Cortex of kidney (tissue), 1 donor: ENCODE data around the gene USH1C.

Experiments
- DNase-seq: peaks from one replicate; lab custom pipeline; 2025; lab: John Stamatoyannopoulos, UW

USH1C gene

DNA sequence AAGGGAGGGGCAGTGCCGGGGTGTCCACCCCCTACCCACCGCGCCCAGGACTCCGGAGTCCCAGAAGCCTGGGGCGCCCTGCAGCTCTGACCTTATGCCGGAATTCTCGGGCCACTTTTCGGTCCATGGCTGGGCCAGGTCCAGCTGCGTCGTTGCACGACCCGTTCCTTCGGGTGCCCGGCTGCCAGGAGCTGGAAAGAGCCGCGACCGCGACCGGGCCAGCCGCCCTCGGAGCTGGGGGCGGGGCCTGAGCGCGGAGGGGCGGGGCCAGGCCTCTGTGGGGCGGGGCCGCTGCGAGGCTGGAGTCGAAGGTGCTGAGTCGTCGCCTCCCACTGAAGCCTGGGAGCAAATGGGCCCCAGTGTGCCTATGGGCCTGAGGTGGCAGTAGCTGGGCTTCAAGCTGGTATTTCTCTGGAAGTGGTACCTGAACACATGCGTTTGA is at the start of gene USH1C:
Gene USH1C (minus strand): TSS at position 236 of the 442 bp plus-strand sequence. CDS start 109 bp downstream, at position 127.
- DNase-seq: no peak

DNA sequence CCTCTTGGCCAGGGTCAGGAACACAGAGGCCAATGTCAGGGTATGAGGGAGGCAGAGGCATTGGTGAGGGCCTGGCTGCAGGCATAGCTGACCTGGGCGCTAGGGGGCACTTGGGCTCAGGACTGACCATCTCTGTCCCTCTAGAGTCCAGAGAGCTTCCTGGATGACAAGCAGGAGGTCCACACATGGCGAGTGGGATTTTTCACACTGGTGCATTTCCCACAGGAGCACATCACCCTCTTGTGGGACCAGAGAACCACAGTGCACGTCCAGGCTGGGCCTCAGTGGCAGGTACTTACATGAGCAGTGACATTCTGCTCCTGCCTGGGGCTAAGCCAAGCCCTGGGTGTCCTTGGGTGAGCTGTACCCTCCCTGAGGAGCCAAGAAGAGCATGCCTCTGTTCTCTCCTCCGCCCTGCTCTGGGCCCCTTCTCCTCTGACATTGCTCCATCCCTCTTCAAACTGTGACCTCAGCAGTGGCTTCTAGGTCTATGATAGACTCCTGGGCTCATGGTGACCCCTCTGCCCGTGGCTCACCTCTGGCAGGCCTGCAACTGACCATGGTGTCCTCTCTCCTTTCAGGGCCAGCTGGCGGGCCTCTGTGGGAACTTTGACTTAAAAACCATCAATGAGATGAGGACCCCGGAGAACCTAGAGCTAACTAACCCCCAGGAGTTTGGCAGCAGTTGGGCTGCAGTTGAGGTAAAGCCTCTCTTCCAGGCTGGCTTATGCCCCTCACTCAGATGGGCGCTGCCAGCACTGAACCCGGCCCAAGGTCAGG is 49.4 kb upstream of the USH1C start:
- no peak for DNase-seq

DNA sequence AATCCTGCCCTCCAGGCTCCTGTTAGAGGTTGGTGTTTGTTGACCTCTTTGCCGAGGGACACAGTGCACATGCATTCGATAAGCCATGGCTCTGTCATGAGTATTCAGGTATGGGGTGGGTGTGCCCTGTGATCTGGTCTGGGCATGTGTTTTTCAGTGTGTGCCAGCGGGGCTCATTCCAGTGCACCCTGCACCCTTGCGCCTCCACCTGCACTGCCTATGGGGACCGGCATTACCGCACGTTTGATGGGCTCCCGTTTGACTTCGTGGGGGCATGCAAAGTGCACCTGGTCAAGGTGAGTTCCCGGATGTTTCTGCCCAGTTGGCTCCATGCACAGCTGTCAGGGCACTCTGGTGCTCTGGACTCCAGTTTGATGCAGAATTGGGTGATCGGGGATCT is 47.1 kb upstream of the USH1C start:
- DNase-seq: no peak

- DNase-seq: no peak
Observed at GRCh38 chr11:17590463-17590862, 46.2 kb upstream of the USH1C start.

DNA sequence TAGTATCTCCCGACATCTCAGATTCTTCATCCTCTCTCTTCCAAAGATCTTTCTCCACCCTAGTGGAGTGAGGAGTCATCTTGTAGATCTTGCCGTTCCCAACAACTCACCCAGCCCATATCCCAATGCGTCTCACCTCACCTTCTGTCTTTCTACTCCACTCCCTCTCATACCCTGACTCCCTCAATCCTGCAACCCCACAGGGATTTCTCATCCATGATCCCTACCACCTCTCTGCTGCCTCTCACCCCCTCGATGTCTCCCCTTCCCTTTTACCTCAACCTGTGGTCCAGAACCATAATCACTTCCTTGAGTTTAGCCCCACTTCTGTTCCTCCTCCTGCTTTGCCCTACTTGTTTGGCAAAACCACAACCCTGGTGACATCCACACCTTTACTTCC is 44.5 kb upstream of the USH1C start:
- no peak for DNase-seq

GRCh38 chr11:17588166-17588565 is 44.0 kb upstream of the USH1C start:
- DNase-seq: no peak

DNA sequence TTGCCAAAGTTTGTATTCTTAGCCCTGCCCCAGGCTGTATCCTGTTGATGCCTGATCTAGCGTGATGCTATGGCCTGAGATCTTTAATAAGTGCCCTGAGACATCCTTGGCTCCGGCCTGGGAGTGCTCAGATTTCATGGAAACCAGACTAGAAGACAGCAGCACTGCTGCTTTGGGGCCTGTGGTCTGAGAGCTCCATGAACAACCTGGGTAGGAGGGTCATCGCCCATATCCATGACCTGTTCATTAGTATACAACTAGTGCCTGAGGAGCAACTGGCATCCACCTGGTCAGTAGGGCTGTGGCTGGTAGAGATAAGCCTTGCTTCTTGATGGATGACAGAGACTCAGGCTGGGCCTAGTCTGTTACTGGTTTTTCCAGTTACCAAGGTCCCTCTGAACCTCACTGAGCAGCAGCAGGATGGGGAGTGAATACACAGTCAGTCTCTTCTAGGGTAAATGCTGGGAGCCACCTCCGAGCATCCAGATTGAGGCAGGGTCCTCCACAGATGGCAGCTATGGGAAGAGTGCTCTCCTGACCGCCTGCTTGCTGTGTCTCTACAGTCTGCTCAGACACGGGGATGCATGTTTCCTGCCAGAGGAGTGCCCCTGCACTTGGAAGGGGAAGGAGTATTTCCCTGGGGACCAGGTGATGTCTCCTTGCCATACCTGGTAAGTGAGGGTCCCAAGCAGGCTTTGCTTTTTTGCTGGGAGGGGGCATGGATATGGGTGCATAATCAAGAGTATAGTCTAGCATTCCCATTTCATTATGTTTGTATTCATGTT is 41.9 kb upstream of the USH1C start:
- DNase-seq: no peak

DNA sequence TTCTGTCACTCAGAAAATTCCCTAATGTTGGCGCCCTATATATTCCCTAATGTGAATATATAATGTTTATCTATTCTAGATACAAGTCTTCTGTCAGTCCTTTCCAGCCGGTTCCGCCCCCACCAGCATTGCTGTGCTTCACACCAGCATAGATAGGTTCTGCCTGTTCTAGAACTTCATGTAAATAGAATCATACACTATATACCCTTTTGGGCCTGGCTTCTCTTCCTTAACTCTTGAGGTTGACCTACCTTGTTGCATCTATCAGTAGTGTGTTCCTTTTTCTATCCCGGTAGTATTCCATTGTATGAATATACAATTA is 37.5 kb upstream of the USH1C start:
- no peak for DNase-seq

DNA sequence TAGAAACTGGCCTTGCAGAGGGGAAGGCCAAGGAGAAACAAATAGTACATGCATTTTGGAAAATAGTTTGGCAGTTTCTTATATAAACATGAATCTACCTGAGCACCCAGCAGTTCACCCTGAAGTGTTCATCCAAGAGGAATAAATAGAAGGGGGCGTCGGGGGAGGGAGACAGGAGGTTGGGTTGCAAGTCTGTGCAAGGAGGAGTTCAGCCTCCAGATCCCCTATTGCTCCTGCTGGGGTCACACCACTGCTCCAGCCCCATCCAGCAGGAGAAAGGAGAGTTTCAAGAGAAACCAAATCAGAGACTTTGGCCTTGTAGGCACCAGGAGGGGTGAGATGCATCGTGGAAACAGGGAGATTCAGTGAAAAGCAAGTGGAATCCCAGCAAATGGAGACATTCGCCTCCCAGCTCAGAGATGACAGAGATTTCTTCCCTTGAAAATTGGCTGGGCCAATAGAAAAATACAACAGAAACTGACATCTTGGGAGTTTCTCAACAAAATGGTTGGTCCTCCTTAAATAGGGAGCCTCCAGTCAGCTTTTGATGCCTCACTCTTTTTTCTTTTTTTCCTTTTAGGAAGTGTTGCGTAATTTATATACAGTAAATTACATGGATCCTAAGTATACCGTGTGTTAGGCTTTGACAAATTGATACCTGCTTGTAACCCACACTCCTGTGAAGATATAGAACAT is 37.0 kb upstream of the USH1C start:
- DNase-seq: no peak

DNA sequence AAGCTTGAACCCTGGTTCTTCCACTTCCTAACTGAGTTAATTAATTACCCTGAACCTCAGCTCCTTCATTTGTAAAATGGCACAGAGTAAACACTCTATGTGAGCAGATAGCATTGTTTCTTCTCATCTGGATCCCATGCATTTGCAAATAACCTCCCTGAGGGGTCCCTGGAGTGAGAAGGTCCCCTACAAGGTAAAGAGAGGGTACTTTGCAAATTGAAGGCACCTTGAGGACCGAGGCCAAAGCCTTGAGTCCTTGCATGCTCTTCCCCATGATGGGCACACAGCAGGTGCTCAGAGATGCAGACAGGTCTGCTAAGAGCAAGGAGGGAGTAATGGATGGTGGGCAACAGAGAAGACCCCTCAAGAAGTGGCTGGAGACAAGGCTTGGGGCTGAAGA is 36.1 kb upstream of the USH1C start:
- no peak for DNase-seq

DNA sequence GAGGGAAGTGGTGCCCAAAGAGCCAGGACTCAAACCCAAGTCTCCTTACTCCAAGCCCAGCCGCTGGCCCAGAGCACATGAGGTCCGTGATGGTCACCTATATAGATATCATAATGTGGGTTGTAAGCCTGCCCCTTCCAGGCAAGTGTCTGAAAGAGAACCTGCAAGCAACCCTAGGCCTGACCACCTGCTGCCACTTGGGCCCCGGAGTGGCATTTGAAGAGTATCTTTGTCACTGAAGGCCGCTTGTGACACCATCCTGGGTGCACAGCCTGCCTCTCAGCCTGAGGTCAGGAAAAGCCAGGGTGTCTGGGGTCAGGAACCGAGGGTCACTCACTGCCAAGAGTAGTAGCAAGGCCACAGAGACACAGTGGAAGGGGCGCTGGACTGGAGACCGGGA is 35.2 kb upstream of the USH1C start:
- no peak for DNase-seq

DNA sequence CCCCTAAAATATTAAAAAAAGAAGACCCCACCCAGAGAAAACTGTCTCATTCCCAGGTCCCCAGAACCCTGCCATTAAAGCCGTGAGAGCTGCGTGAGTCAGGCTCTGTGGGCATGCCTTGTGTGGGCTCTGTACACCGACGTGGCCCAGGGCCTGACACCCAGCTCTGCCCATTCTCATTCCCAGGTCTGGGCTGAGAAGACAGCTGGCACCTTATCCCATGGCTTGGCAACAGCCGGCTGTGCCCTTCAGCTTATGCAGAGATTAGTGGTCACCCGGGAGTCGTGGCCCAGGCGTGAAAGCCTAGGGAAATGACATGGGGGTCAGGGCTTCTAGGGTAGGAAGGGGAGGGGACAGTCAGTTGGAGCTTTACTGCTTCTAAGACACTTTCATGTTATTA is 34.7 kb upstream of the USH1C start:
- DNase-seq: no peak

DNA sequence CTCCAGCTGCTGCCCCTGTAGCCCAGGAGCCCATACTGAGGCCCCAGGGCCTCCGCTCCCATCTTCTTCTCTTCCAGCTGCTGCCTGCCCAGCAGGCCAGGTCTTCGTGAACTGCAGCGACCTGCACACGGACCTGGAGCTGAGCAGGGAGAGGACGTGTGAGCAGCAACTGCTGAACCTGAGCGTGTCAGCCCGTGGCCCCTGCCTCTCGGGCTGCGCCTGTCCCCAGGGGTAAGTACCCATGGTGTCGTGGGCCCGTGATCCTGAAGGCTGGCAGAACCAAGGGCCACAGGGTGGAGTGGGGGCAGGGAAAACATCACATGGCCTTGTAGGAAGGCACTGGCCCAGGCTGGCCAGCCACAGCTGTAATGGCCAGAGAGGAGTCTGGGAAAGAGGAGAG is 34.1 kb upstream of the USH1C start:
- DNase-seq: no peak

GRCh38 chr11:17575431-17576425 is 31.5 kb upstream of the USH1C start:
- no peak for DNase-seq

DNA sequence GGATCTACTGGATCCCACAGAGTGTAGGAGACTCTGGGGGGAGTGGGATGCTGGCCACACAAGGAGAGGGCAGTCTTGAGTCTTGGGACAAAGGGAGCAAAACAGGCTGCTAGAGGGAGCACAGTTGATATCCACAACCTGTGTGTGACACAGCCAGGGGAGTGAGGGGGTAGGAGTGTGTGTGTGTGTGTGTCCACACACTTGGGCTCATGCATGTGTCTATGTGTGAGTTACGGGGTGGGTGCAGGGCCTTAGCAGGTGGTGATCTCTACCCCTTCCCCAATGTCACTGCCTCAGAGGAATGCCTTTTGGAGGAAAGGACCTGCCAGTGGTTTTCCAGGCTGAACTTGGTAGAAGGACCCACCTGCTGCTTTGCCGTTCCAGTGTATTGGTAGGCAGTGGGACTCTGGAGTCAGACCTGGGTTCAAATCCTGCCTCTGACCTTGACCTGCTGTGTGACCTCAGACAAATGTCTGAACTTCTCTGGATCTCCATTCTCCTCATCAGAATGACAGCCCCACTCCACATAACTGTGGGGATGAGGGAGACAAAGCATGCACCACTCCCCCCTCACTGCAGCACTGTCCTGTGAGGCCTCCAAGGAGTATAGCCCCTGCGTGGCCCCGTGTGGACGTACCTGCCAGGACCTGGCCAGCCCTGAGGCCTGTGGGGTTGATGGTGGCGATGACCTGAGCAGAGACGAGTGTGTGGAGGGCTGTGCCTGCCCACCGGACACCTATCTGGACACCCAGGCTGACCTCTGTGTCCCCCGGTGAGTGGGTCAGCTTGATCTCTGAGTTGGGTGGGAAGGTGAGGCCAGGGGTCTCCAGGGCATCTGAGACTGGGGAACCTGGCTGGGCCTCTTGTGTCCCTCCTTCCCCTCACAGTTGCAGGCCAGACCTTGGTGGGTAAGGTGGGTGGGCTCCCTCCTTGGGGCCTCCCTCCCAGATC is 30.2 kb upstream of the USH1C start:
- DNase-seq: no peak

- DNase-seq: no peak
Observed at GRCh38 chr11:17573526-17573925, 29.3 kb upstream of the USH1C start.

GRCh38 chr11:17572791-17573460 is 28.7 kb upstream of the USH1C start:
- no peak for DNase-seq

DNA sequence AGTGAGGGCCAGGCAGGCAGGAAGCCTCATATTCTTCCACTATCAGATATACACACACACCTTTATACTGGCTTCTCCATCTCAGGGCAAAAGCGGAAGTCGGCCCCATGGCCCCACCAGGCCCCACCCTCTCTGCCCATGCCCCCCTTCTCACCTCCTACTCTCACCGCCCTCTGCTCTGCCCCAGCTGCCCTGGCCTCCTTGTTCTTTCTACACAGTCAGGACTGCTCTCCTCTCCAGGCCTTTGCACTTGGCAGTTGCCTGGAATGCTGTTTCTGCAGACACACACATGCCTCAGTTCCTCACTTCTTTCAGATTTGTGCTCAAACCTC is 28.1 kb upstream of the USH1C start:
- no peak for DNase-seq

GRCh38 chr11:17571431-17572358 is 27.5 kb upstream of the USH1C start:
- DNase-seq: no peak
